GM21723 (cell line): ENCODE data around the gene SMAD9.

ENCODE experiments used
- ATAC-seq: cut with Tn5 transposase; IDR thresholded peaks from one replicate; pipeline ENCODE4 v1.9.1; 2021; ENCODE audit warnings: mild to moderate bottlenecking, moderate library complexity; ENCODE audit not compliant: unreplicated experiment

Gene SMAD9

GRCh38 chr13:36870050-36870692 lies 49.9 kb downstream of the SMAD9 start:
- ATAC-seq: no peak

GRCh38 chr13:36866232-36866631 lies 53.8 kb downstream of the SMAD9 start:
- no peak for ATAC-seq

- ATAC-seq: no peak
These were observed 54.8 kb downstream of the SMAD9 start for GRCh38 chr13:36865265-36865664.

- no peak for ATAC-seq
These were observed 57.3 kb downstream of the SMAD9 start for GRCh38 chr13:36862722-36863121.

- no peak for ATAC-seq
These were observed 57.9 kb downstream of the SMAD9 start for GRCh38 chr13:36862002-36862685.

- ATAC-seq: no peak
These were observed 60.8 kb downstream of the SMAD9 start for GRCh38 chr13:36859259-36859658.

GRCh38 chr13:36858290-36858689 lies 61.7 kb downstream of the SMAD9 start:
- ATAC-seq: peak; percentile 67

GRCh38 chr13:36857253-36857652 lies 62.8 kb downstream of the SMAD9 start:
- ATAC-seq: no peak

- ATAC-seq: no peak
These were observed 69.1 kb downstream of the SMAD9 start for GRCh38 chr13:36850790-36851438.

GRCh38 chr13:36848199-36848982 lies 71.6 kb downstream of the SMAD9 start:
- ATAC-seq: no peak

- ATAC-seq: no peak
These were observed 72.4 kb downstream of the SMAD9 start for GRCh38 chr13:36847606-36848005.

- no peak for ATAC-seq
These were observed 78.6 kb downstream of the SMAD9 start for GRCh38 chr13:36841391-36841790.

- ATAC-seq: no peak
These were observed 79.3 kb downstream of the SMAD9 start for GRCh38 chr13:36840718-36841250.

GRCh38 chr13:36839981-36840380 lies 80.1 kb downstream of the SMAD9 start:
- ATAC-seq: no peak

GRCh38 chr13:36839281-36839680 lies 80.8 kb downstream of the SMAD9 start:
- ATAC-seq: no peak

GRCh38 chr13:36837354-36838092 lies 82.5 kb downstream of the SMAD9 start:
- no peak for ATAC-seq

- no peak for ATAC-seq
These were observed 85.7 kb downstream of the SMAD9 start for GRCh38 chr13:36834299-36834698.

GRCh38 chr13:36831291-36831690 lies 88.7 kb downstream of the SMAD9 start:
- no peak for ATAC-seq

- ATAC-seq: no peak
These were observed 90.3 kb downstream of the SMAD9 start for GRCh38 chr13:36829753-36830152.

GRCh38 chr13:36822785-36823184 lies 97.3 kb downstream of the SMAD9 start:
- ATAC-seq: no peak
